Progenitor cell of endocrine pancreas (in vitro differentiated cells): ENCODE measurements around the gene ERBB4. TPM values are rescaled to one million over a fixed set of nuclear protein-coding genes. Genes with fewer than 3 reads are reported as not detected.

Experiments used
- DNase-seq: peaks from one replicate; pipeline ENCODE4 v3.0.0; 2021; ENCODE audit warnings: low spot score; ENCODE audit not compliant: unreplicated experiment
- H3K27ac Mint-ChIP-seq: 2 replicates; pipeline ENCODE4 v1.8.0; 2021; ENCODE audit warnings: mild to moderate bottlenecking, moderate library complexity, mixed read lengths
- H3K27me3 Mint-ChIP-seq: 2 replicates; pipeline ENCODE4 v1.8.0; 2021; ENCODE audit warnings: mixed read lengths
- H3K36me3 Mint-ChIP-seq: 2 replicates; pipeline ENCODE4 v1.8.0; 2022; ENCODE audit warnings: mixed read lengths; ENCODE audit not compliant: insufficient read depth
- H3K4me1 Mint-ChIP-seq: 2 replicates; pipeline ENCODE4 v1.8.0; 2021; ENCODE audit warnings: low read depth, mixed read lengths
- H3K4me3 Mint-ChIP-seq: 2 replicates; pipeline ENCODE4 v1.8.0; 2021; ENCODE audit warnings: low read depth, mild to moderate bottlenecking, moderate library complexity, mixed read lengths
- H3K9me3 Mint-ChIP-seq: 2 replicates; pipeline ENCODE4 v1.8.0; 2021; ENCODE audit warnings: low read depth, mixed read lengths
- CTCF ChIP-seq: fragments of 200-600 bp; sonication (generic); IDR thresholded peaks from one replicate; pipeline ENCODE4 v1.5.0; 2021; ENCODE audit warnings: antibody characterized with exemption, mild to moderate bottlenecking; ENCODE audit not compliant: unreplicated experiment
- total RNA-seq: library from RNA; stranded (reverse); gene quantifications from 2 replicates; pipeline ENCODE4 v1.2.1, GENCODE V29; 2021

Gene ERBB4
- total RNA-seq, 1 donor from 2014 or later, result 43.8 TPM

DNA sequence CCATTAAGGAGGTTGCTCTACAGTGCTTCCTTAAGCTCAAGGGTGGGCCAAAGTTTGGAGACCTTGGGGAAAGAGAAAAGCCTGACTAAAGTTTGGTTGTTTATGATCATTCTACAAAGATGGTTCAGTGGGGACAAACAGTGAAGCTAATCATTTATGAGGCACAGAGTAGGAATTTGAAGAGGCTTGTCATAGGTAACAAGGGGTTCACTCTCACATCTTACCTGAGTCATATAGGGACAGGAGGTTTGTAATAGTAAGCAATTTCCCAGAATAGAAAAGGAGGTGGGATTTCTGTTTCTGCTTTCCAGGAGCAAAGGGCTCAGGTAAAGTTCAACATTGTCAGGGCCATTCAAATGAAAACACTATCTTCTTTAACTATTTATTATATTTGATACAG lies 1194.3 kb downstream of the ERBB4 start:
- Mint-ChIP-seq H3K27me3 (no peaks in the 10 kb centered on the region), H3K4me1 (no peaks in the 10 kb centered on the region), H3K4me3 (no peak overlapping the region), H3K36me3 (no peaks in the 10 kb centered on the region), H3K9me3 (no peaks in the 10 kb centered on the region), H3K27ac (no peak overlapping the region)
- no peak for TF ChIP-seq CTCF
- DNase-seq, result no peak

- TF ChIP-seq CTCF, result no peak
- Mint-ChIP-seq H3K27me3 (no peaks in the 10 kb centered on the region), H3K36me3 (no peaks in the 10 kb centered on the region), H3K4me3 (no peak overlapping the region), H3K27ac (no peak overlapping the region), H3K9me3 (peaks cover 5% of the 10 kb centered on the region), H3K4me1 (peaks cover 15% of the 10 kb centered on the region)
- DNase-seq, result no peak
Observed at GRCh38 chr2:211333377-211333776, 1205.2 kb downstream of the ERBB4 start.

- Mint-ChIP-seq H3K27ac (no peak overlapping the region), H3K4me1 (peaks cover 15% of the 10 kb centered on the region), H3K27me3 (no peaks in the 10 kb centered on the region), H3K9me3 (peaks cover 3% of the 10 kb centered on the region), H3K36me3 (no peaks in the 10 kb centered on the region), H3K4me3 (no peak overlapping the region)
- no peak for DNase-seq
- TF ChIP-seq CTCF, result no peak
Observed at GRCh38 chr2:211331736-211332135, 1206.9 kb downstream of the ERBB4 start.

- no peak for TF ChIP-seq CTCF
- Mint-ChIP-seq H3K27ac (no peak overlapping the region), H3K4me3 (no peak overlapping the region), H3K27me3 (no peaks in the 10 kb centered on the region), H3K9me3 (peaks cover 6% of the 10 kb centered on the region), H3K4me1 (peaks cover 15% of the 10 kb centered on the region), H3K36me3 (no peaks in the 10 kb centered on the region)
- no peak for DNase-seq
Observed at GRCh38 chr2:211329882-211330281, 1208.7 kb downstream of the ERBB4 start.

DNA sequence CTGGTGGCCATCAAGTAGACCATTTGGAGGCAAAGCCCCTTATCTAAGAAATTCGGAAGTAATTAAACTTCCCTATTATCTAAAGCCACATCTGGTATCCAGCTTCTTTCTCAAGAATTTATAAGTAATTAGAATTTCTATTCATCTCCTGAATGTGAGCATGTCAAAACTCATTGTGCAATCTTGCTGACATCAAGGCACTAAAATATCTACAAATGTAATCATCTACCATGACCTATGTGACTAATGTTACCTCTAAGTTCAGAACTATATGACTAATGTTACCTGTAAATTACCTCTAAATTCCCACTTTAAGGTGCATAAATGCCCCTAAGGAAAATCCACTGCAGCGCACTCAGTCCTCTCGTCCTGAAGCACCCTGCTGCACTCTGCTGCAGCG lies 1209.2 kb downstream of the ERBB4 start:
- H3K4me3 Mint-ChIP-seq, result no peak overlapping the region
- H3K9me3 Mint-ChIP-seq, result peaks cover 11% of the 10 kb centered on the region
- no peak for DNase-seq
- H3K27ac Mint-ChIP-seq, result no peak overlapping the region
- H3K4me1 Mint-ChIP-seq, result peaks cover 15% of the 10 kb centered on the region
- no peak for TF ChIP-seq CTCF
- H3K27me3 Mint-ChIP-seq, result no peaks in the 10 kb centered on the region
- H3K36me3 Mint-ChIP-seq, result no peaks in the 10 kb centered on the region
